Keratinocyte (primary cell): Measurements from ENCODE around the gene ZNF646. TPM values are rescaled to one million over a fixed set of nuclear protein-coding genes. Genes with fewer than 3 reads are reported as not detected.

ENCODE experiments used
- DNase-seq: peaks from one replicate; pipeline ENCODE4 v3.0.0-alpha.2; 2011; ENCODE audit warnings: low read depth, missing footprints, low spot score
- FAIRE-seq: peaks from 2 replicates; lab custom pipeline; 2011; peaks lifted over from hg19 to GRCh38; lab: Jason Lieb, UNC
- H2AFZ ChIP-seq: 2 replicates; pipeline ENCODE4 v1.6.0; 2012; ENCODE audit warnings: low read length, control low read depth, inconsistent platforms; ENCODE audit not compliant: control insufficient read depth
- H3K27ac ChIP-seq: 2 replicates; pipeline ENCODE4 v1.5.1; 2011; ENCODE audit warnings: low read length; ENCODE audit not compliant: control insufficient read depth, insufficient read depth
- H3K27me3 ChIP-seq: 3 replicates; pipeline ENCODE4 v1.6.0; 2011; ENCODE audit warnings: low read length; ENCODE audit not compliant: control insufficient read depth, insufficient read depth; ENCODE audit errors: extremely low read depth
- H3K36me3 ChIP-seq, 2 experiments: 2 replicates in 1 of 2; 3 replicates in 1 of 2; pipeline ENCODE4 v1.5.1; 2011; ENCODE audit warnings: low read length in 2 of 2, mild to moderate bottlenecking in 1 of 2; ENCODE audit not compliant: control insufficient read depth in 2 of 2, insufficient read depth in 2 of 2; ENCODE audit errors: extremely low read depth in 1 of 2
- H3K4me1 ChIP-seq: 3 replicates; pipeline ENCODE4 v1.5.1; 2011; ENCODE audit warnings: low read length; ENCODE audit not compliant: control insufficient read depth, insufficient read depth; ENCODE audit errors: extremely low read depth
- H3K4me2 ChIP-seq: 3 replicates; pipeline ENCODE4 v1.6.0; 2011; ENCODE audit warnings: low read depth, low read length; ENCODE audit not compliant: control insufficient read depth, insufficient read depth; ENCODE audit errors: extremely low read depth
- H3K4me3 ChIP-seq, 3 experiments: fragments of 200-600 bp in 1 of 3; sonication (generic) in 1 of 3; 2 replicates in 2 of 3; 3 replicates in 1 of 3; pipeline ENCODE4 v1.5.1; 2011 to 2016; ENCODE audit warnings: low read length in 3 of 3, mild to moderate bottlenecking in 3 of 3, control low read depth in 2 of 3, inconsistent platforms in 1 of 3, low read depth in 1 of 3, mixed read lengths in 1 of 3, mixed run types in 1 of 3, moderate library complexity in 1 of 3; ENCODE audit not compliant: control insufficient read depth in 2 of 3, insufficient read depth in 2 of 3; ENCODE audit errors: extremely low read depth in 1 of 3
- H3K79me2 ChIP-seq: 2 replicates; pipeline ENCODE4 v1.6.0; 2012; ENCODE audit warnings: low read length; ENCODE audit not compliant: control insufficient read depth, insufficient read depth
- H3K9ac ChIP-seq: 3 replicates; pipeline ENCODE4 v1.6.0; 2011; ENCODE audit warnings: low read length; ENCODE audit not compliant: control insufficient read depth, insufficient read depth; ENCODE audit errors: extremely low read depth
- H3K9me1 ChIP-seq: 3 replicates; pipeline ENCODE4 v1.6.0; 2011; ENCODE audit warnings: low read length; ENCODE audit not compliant: control insufficient read depth, insufficient read depth; ENCODE audit errors: extremely low read depth
- H3K9me3 ChIP-seq: 2 replicates; pipeline ENCODE4 v1.5.1; 2012; ENCODE audit warnings: low read depth, low read length; ENCODE audit not compliant: control insufficient read depth
- H4K20me1 ChIP-seq: 3 replicates; pipeline ENCODE4 v1.6.0; 2011; ENCODE audit warnings: low read length; ENCODE audit not compliant: control insufficient read depth, insufficient read depth; ENCODE audit errors: extremely low read depth
- CTCF ChIP-seq, 3 experiments: IDR thresholded peaks in 1 of 3; conservative IDR thresholded peaks in 1 of 3; optimal IDR thresholded peaks in 1 of 3; 2 replicates in 2 of 3; 3 replicates in 1 of 3; pipeline versions ENCODE3 to v1.5.1; 2011; ENCODE audit warnings: low read length in 3 of 3, mild to moderate bottlenecking in 3 of 3, moderate library complexity in 2 of 3, control low read depth in 1 of 3, inconsistent platforms in 1 of 3; ENCODE audit not compliant: insufficient read depth in 2 of 3; ENCODE audit errors: extremely low read depth in 1 of 3
- EZH2 ChIP-seq: IDR thresholded peaks from one replicate; pipeline ENCODE4 v1.6.1; 2012; ENCODE audit warnings: inconsistent platforms, mild to moderate bottlenecking, low read length, moderate library complexity
- dilution Hi-C: fragments of 300-500 bp; cut with MboI; formaldehyde crosslinking; loops from one replicate; pipeline ENCODE4 v1.7.0; 2020; ENCODE audit warnings: low sequenced_read_pairs; ENCODE audit not compliant: extremely low pct_ligation_motif_present
- polyA plus RNA-seq, 5 experiments: library from polyadenylated mRNA; depleted of rRNA in 3 of 5; stranded (reverse) in 3 of 5; stranded (forward) in 1 of 5; unstranded in 1 of 5; fragments of >200 nt; gene quantifications; 1 replicate in 1 of 5; 2 replicates in 3 of 5; 3 replicates in 1 of 5; pipeline versions ENCODE4 v1.2.1 to v1.2.3, GENCODE V29; 2011 to 2012; ENCODE audit warnings: missing spikeins in 2 of 5, low read depth in 1 of 5, low replicate concordance in 1 of 5

Gene ZNF646
- polyA plus RNA-seq, 1 donor (not counting 4 experiments of a cell fraction or from before 2014, with no cell fraction given) = 2.5 TPM

GRCh38 chr16:31063495-31063842, 10.8 kb upstream of the ZNF646 start:
- H4K20me1 ChIP-seq = no peaks in the 10 kb centered on the region
- H3K27ac ChIP-seq = no peak overlapping the region
- DNase-seq (no peak), FAIRE-seq (no peak)
- H3K27me3 ChIP-seq = no peaks in the 10 kb centered on the region
- peaks cover 55% of the 10 kb centered on the region for H3K79me2 ChIP-seq
- no peaks in the 10 kb centered on the region for H3K9me3 ChIP-seq
- H3K9ac ChIP-seq = no peak overlapping the region
- peaks cover 13% of the 10 kb centered on the region for H3K4me1 ChIP-seq
- H3K4me2 ChIP-seq = no peak overlapping the region
- dilution Hi-C loops = no loop called here
- no peaks in the 10 kb centered on the region for H3K9me1 ChIP-seq
- TF ChIP-seq EZH2 (no peak), CTCF (optimal IDR thresholded peaks at IDR 0.05 in 1 of 3, IDR thresholded peaks at IDR 0.05 in 1 of 3, conservative IDR thresholded peaks at IDR 0.05 in 1 of 3; ENCODE audit: extremely low read depth in 1 of 3, insufficient read depth in 2 of 3, low read length in 3 of 3) (no peak)
- H2AFZ ChIP-seq = no peak overlapping the region
- H3K36me3 ChIP-seq = peaks cover 10 to 17% of the 10 kb centered on the region in 2 experiments
- H3K4me3 ChIP-seq = no peak overlapping the region

- Histone ChIP-seq H3K4me3 (peak overlapping the region in 1 of 3 experiments; percentile 48), H4K20me1 (no peaks in the 10 kb centered on the region), H3K27me3 (no peaks in the 10 kb centered on the region), H3K9me1 (no peaks in the 10 kb centered on the region), H3K36me3 (peaks cover 10 to 17% of the 10 kb centered on the region in 2 experiments), H2AFZ (no peak overlapping the region), H3K4me2 (peak overlapping the region; percentile 79), H3K27ac (peak overlapping the region; percentile 85), H3K9ac (peak overlapping the region; percentile 72), H3K9me3 (no peaks in the 10 kb centered on the region), H3K4me1 (peaks cover 13% of the 10 kb centered on the region), H3K79me2 (peaks cover 60% of the 10 kb centered on the region)
- TF ChIP-seq CTCF (optimal IDR thresholded peaks at IDR 0.05 in 1 of 3, IDR thresholded peaks at IDR 0.05 in 1 of 3, conservative IDR thresholded peaks at IDR 0.05 in 1 of 3; ENCODE audit: extremely low read depth in 1 of 3, insufficient read depth in 2 of 3, low read length in 3 of 3) (no peak), EZH2 (no peak)
- FAIRE-seq (no peak), DNase-seq (no peak)
- dilution Hi-C loops = no loop called here
These were observed 10.2 kb upstream of the ZNF646 start for GRCh38 chr16:31063843-31064611.
